ENCODE measurements around the gene DHPS.
"Not testable (repeated sequence)": the region's sequence is repeated elsewhere in the genome, so short reads cannot be mapped to it uniquely, and the experiment has no call there.

DHPS gene

GRCh38 chr19:12705169-12705568, 23.5 kb upstream of the DHPS start:
- DNase-seq = no peak

GRCh38 chr19:12703046-12703445, 21.4 kb upstream of the DHPS start:
- DNase-seq = peak; percentile 45 to 59

- DNase-seq = no peak
Observed at GRCh38 chr19:12701596-12702282, 20.1 kb upstream of the DHPS start.

GRCh38 chr19:12698138-12698537, 16.5 kb upstream of the DHPS start:
- DNase-seq = no peak

GRCh38 chr19:12697425-12697824, 15.7 kb upstream of the DHPS start:
- not testable (repeated sequence) for DNase-seq

- DNase-seq = peak; percentile 94 to 97
Observed at GRCh38 chr19:12696366-12697335, 15.0 kb upstream of the DHPS start, which contains the start of gene FBXW9. Gene FBXW9, minus strand, starts transcription at chr19:12696631. Its CDS starts 50 bp downstream, at chr19:12696581.

GRCh38 chr19:12695997-12696365, 14.3 kb upstream of the DHPS start:
- no peak for DNase-seq

GRCh38 chr19:12695514-12695913, 13.8 kb upstream of the DHPS start:
- no peak for DNase-seq

GRCh38 chr19:12695096-12695495, 13.4 kb upstream of the DHPS start:
- no peak for DNase-seq

GRCh38 chr19:12694641-12695040, 13.0 kb upstream of the DHPS start:
- no peak for DNase-seq

GRCh38 chr19:12692960-12693359, 11.3 kb upstream of the DHPS start:
- no peak for DNase-seq

GRCh38 chr19:12689581-12690216, 8.0 kb upstream of the DHPS start:
- DNase-seq = no peak

- no peak for DNase-seq
Observed at GRCh38 chr19:12689012-12689411, 7.3 kb upstream of the DHPS start.

- peak in 1 of 2 experiments; percentile 77 for DNase-seq
Observed at GRCh38 chr19:12687496-12688196, 6.0 kb upstream of the DHPS start, which contains the start of gene GNG14. Gene GNG14, plus strand, starts transcription at chr19:12687998. Its CDS starts 51 bp downstream, at chr19:12688049.

- no peak for DNase-seq
Observed at GRCh38 chr19:12685831-12686230, 4.2 kb upstream of the DHPS start.

GRCh38 chr19:12680034-12680433, 1.6 kb downstream of the DHPS start:
- DNase-seq = no peak

GRCh38 chr19:12678039-12678438, 3.6 kb downstream of the DHPS start:
- DNase-seq = not testable (repeated sequence)

- DNase-seq = no peak
Observed at GRCh38 chr19:12676928-12677327, 4.8 kb downstream of the DHPS start.

- DNase-seq = peak; percentile 41 to 80
Observed at GRCh38 chr19:12676384-12676792, 5.3 kb downstream of the DHPS start.

- DNase-seq = no peak
Observed at GRCh38 chr19:12675940-12676339, 5.7 kb downstream of the DHPS start.

- no peak for DNase-seq
Observed at GRCh38 chr19:12675399-12675798, 6.3 kb downstream of the DHPS start.

- no peak for DNase-seq
Observed at GRCh38 chr19:12672744-12673143, 8.9 kb downstream of the DHPS start.

Measured in NCI-H524 (cell line).